DMS114 treated with DMSO at 0.1 percent for 48 hours (cell line): ENCODE data around the gene CDS1.
A peak's percentile ranks its signal among the peaks of the same experiment; 100 is the strongest.
"Not testable (repeated sequence)": the region's sequence is repeated elsewhere in the genome, so short reads cannot be mapped to it uniquely, and the experiment has no call there.

Experiments used
- DNase-seq: peaks from one replicate; lab custom pipeline; 2025; ENCODE audit not compliant: unreplicated experiment; lab: John Stamatoyannopoulos, UW

CDS1 gene

GRCh38 chr4:84582988-84583875 is at the start of gene CDS1:
Gene CDS1 (plus strand): TSS chr4:84583127. CDS start chr4:84583402, 275 bp downstream.
- DNase-seq = no peak

DNA sequence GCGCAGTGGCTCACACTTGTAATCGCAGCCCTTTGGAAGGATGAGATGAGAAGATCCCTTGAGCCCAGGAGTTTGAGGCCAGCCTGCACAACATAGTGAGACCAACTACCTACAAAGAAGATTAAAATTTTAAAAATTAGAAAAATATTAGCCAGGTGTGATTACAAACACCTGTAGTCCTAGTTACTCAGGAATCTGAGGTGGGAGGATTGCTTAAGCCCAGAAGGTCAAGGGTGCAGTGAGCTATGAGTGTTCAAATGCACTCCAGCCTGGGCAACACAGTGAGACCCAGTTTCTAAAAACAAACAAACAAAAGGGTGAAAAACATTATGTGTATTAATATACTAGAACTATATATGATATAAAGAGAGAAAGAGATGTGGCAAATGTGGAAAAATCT is 47.0 kb upstream of the CDS1 start:
- no peak for DNase-seq

DNA sequence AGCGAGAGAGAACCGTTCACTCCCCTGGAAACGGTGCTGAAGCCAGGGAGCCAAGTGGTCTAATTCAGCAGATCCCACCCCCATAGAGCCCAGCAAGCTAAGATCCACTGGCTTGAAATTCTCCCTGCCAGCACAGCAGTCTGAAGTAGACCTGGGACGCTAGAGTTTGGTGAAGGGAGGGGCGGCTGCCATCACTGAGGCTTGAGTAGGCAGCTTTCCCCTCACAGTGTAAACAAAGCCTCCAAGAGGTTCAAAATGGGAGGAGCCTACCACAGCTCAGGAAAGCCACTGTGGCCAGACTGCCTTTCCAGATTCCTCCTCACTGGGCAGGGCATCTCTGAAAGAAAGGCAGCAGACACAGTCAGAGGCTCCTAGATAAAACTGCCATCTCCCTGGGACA is 37.8 kb upstream of the CDS1 start:
- no peak for DNase-seq

- DNase-seq = no peak
Observed at GRCh38 chr4:84547211-84547610, 35.7 kb upstream of the CDS1 start.

- DNase-seq = not testable (repeated sequence)
Observed at GRCh38 chr4:84549191-84549590, 33.7 kb upstream of the CDS1 start.

GRCh38 chr4:84562156-84562555 is 20.8 kb upstream of the CDS1 start:
- no peak for DNase-seq

DNA sequence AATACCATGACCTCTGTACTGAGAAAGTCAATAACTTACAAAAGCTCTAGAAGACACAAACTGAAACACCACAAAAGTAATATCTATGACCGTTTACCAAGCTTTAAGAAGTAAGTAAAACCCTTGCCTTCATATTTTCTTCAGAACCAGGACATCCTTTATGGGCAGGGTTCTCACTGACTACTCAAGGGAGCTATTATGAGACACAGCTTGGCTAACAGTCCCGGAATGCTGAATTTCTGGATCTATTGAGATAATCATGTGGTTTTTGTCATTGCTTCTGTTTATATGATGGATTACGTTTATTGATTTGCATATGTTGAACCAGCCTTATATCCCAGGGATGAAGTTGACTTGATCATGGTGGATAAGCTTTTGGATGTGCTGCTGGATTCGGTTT is 19.9 kb upstream of the CDS1 start:
- no peak for DNase-seq

DNA sequence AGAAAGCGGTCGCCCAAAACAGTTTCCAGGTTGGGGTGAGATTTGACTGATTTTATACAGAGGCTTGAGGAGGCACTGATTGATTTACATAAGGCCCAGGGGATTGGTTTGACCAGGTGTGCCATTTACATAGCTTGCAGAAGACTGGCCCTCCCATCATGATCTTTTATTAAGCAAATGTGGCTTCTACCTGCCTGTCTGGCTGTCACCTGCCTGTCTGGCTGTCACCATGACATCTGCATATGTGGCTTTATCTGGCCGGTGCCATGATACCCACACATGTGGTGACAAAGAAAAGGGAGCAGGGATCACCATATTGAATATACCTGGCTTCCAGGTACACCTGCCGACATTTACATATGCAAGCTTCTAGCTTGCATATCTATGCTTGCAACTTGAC is 17.0 kb upstream of the CDS1 start:
- DNase-seq = no peak

DNA sequence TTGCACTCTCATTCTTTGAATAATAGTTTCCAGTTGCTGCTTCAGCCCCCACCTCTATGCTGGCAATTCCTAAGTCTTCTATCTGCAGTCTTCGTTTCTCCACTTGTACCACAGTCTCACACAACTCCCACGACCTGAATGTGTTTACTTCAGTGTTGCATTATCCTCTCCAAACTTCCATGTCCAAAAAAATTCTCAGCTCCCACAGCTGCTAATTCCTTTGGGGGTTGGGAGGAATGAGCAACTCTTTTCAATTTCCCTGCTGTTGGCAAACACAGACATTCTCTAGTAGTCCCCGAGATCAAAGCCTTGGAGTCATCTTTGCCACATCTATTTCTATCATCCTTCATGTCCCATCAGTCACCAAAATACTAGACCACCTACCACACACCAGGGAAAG is 14.4 kb upstream of the CDS1 start:
- no peak for DNase-seq

GRCh38 chr4:84569009-84569408 is 13.9 kb upstream of the CDS1 start:
- no peak for DNase-seq

GRCh38 chr4:84573385-84574068 is 9.4 kb upstream of the CDS1 start:
- no peak for DNase-seq

GRCh38 chr4:84574069-84574720 is 8.7 kb upstream of the CDS1 start:
- no peak for DNase-seq

- DNase-seq = peak; percentile 13
Observed at GRCh38 chr4:84578540-84579402, 4.2 kb upstream of the CDS1 start.

- no peak for DNase-seq
Observed at GRCh38 chr4:84579403-84579776, 3.5 kb upstream of the CDS1 start.

GRCh38 chr4:84582302-84582987 is 482 bp upstream of the CDS1 start:
- DNase-seq = peak; percentile 4

- DNase-seq = peak; percentile 10
Observed at GRCh38 chr4:84583876-84584380, 1.0 kb downstream of the CDS1 start.

DNA sequence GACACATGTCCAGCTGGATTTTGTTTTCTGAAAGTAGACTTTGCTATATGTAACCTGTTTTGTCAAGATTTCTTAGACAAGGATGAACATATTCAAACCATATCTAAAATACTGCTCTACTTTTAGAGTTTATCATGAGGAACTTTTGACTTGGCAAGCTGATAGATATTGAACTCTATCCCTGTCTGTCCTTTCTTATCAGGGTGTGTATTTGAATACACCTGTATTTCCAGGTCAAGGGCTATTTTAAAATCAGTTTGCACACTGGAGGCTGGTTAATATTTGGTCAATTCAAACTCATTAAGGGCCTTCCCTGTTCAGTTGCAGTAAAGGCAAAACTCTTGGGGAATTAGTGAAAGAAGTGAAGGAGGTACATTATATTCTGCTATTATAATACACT is 2.3 kb downstream of the CDS1 start:
- no peak for DNase-seq

DNA sequence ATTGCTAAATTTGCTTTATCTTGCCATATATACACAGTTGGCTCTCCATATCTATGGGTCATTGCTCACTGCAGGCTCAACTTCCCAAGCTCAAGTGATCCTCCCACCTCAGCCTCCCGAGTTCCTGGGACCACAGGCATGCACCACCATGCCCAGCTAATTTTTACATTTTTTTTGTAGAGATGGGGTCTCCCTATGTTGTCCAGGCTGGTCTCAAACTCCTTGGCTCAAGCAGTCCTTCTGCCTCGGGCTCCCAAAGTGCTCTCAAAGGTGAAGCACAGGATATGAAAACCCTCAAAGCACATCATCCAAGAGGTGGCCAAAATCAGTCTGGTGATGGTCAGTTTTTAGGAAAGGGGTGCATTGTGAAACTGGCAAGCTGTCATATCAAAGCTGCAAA is 11.8 kb downstream of the CDS1 start:
- no peak for DNase-seq

- no peak for DNase-seq
Observed at GRCh38 chr4:84596826-84597225, 13.9 kb downstream of the CDS1 start.

- DNase-seq = no peak
Observed at GRCh38 chr4:84597450-84597849, 14.5 kb downstream of the CDS1 start.
